ENCODE measurements around the gene HDDC3. TPM values are rescaled to one million over a fixed set of nuclear protein-coding genes. Genes with fewer than 3 reads are reported as not detected.

The HDDC3 gene
- polyA plus RNA-seq, 1 donor, result 10.4 TPM

DNA sequence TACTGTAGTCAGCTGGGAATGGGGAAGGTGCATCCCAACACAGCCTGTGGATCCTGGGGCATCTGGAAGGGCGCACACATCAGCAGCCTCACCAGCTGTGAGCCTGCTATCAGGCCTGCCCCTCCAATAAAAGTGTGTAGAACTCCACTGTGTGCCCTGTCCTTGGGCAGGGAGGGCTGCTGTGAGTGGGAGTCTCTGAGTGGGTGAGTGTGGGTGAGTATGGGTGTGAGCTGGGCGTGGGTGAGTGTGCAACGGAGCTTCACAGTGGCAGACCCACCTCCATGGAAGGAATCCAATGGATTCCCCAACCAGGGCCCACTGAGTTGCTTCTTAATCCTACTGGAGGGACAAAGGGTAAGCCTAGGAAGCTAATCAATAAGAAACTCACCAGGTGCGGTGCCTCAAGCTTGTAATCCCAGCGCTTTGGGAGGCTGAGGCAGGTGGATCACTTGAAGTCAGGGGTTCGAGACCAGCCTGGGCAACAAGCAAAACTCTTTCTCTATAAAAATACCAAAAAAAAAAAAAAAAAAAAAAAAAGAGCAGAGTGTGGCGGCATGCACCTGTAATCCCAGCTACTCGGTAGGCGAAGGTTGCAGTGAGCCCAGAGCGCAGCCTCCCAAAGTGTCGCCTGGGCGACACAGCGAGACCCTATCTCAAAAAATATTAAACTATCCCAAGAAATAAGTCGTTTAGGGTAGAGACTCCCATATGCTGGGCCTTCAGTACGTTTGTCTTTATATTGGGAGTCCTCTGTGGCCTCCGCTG, 21.8 kb upstream of the HDDC3 start:
- DNase-seq, result no peak

DNA sequence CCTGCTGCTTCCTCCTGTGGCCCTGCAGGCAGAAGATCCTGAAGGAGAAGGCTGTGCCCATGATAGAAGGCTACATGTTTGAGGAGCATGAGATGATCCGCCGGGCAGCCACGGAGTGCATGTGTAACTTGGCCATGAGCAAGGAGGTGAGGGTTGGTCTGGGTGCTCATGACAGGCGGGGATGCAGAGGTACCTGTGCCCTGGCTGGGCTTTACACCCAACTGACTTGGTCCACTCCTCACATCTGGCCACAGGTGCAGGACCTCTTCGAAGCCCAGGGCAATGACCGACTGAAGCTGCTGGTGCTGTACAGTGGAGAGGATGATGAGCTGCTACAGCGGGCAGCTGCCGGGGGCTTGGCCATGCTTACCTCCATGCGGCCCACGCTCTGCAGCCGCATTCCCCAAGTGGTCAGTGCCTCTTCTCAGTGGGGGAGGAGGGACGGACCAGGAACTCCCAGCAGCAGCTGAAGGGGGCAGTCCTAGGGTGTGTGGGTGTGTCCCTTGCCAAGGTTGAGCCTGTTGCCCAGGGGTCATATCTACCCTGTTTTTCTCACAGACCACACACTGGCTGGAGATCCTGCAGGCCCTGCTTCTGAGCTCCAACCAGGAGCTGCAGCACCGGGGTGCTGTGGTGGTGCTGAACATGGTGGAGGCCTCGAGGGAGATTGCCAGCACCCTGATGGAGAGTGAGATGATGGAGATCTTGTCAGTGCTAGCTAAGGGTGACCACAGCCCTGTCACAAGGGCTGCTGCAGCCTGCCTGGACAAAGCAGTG, 20.7 kb upstream of the HDDC3 start:
- no peak for DNase-seq

DNA sequence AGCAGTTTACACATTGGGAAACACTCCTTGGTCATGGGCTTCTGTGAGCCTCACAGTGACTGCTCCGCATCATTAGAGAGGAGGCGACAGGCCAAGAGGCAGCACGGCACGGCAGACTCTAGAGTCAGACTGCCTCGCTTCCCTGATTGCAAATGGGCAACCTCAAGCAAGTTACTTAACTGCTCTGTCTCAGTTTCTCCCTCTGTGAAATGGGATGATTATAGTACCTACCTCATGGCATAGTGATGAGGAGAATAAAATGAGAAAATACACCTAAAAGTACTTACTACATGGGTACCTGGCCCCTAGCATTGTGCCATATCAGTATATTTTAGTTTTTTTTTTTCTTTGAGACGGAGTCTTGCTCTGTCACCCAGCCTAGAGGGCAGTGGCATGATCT, 18.3 kb upstream of the HDDC3 start:
- no peak for DNase-seq

DNA sequence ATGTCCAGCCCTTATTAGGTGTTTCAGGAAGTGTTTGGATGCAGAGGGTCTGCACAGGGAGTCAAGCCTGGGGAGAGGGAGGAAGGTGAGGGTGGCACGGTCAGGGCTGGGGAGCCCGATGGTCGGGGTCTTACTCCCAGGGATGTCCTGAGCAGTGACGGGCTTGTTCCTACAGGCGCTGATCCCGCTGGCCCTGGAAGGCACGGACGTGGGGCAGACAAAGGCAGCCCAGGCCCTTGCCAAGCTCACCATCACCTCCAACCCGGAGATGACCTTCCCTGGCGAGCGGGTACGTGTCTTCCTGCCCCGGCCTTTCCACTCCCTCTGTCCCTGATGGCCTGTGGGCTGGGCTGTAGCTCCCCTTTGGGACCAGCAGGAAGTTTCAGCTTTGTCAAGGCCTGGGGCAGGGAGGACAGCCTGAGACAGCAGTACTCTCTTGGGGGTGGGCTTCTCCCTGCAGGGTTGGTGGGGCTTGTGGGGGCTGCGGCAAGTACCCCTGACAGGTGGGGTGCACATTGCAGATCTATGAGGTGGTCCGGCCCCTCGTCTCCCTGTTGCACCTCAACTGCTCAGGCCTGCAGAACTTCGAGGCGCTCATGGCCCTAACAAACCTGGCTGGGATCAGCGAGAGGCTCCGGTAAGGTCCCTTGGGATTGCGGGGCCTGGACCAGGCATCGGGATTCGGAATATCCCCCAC, 17.8 kb upstream of the HDDC3 start:
- no peak for DNase-seq

DNA sequence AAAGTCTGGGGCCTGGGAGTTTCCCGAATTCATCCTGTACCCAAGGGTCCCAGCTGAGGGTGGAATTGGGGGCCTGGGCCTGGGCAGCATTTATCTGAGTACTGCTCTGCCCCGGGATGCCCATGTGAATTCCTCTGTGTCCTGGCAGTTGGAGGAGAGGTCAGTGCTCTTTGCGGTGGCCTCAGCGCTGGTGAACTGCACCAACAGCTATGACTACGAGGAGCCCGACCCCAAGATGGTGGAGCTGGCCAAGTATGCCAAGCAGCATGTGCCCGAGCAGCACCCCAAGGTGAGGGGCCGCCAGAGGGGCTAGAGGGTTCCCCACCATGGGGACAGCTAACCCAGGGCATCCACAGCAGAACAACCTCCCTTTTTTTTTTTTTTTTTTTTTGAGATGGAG, 16.2 kb upstream of the HDDC3 start:
- DNase-seq, result no peak

DNA sequence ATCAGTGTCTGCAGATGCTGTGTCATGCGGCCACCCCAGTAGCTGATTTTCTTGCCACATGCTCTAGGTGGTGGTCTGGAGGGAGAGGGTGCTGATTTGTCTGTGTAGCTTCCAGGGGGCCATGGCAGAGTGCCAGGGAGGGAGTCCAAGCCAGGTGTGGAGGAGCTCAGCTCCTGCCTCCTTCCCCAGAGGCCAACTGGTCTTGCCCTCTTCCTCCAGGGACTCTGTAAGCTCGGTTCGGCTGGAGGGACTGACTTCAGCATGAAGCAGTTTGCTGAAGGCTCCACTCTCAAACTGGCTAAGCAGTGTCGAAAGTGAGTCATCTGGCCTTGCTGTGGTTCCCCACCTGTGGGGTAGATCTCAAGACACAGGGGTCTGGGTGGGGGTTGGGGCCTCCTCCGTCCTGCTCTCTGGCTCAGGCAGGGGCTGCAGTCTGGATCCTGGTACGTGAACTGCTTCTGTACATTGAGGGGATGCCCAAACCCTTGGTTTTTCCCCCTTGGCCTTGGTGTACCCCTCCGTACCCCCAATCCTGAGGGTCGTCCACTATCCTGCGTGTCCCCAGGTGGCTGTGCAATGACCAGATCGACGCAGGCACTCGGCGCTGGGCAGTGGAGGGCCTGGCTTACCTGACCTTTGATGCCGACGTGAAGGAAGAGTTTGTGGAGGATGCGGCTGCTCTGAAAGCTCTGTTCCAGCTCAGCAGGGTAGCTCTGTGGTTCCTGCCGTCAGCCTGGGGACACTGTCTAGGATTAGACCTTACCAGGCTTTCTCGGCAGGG, 15.4 kb upstream of the HDDC3 start:
- DNase-seq, result no peak

DNA sequence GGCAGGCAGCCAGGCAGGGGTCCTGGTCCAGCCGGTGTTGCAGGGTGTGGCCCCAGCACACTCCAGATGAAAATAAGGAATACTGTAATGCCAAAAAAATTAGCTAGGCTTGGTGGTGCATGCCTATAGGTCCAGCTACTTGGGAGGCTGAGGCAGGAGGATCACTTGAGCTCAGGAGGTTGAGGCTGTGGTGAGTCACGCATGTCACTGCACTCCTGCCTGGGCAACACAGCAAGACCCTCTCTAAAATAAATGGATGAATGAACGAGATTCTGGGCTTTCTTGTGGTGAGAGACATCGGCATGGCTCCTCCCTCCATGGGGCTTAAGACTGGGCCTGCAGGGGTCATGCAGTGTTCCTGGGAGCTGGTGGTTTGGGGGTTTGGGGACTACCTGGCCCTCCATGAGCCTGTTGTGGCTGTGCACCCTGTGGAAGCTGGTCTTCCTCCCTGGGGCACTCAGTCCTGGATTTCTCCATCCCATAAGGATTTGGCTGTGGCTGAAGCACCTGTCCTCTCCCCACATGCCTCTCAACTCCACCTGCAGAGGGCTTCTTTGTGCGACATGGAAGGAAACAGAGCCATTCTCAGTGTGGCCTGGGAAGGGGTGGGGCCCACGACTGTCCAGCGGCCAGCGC, 14.7 kb upstream of the HDDC3 start:
- no peak for DNase-seq

DNA sequence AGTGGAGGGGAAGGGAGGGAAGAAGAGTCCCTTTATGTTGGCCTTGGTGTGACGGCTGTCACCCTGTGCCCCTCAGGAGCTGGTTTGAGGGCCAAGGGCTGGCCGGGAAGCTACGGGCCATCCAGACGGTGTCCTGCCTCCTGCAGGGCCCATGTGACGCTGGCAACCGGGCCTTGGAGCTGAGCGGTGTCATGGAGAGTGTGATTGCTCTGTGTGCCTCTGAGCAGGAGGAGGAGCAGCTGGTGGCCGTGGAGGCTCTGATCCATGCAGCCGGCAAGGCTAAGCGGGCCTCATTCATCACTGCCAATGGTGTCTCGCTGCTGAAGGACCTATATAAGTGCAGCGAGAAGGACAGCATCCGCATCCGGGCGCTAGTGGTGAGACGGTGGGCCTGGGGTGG, 14.2 kb upstream of the HDDC3 start:
- no peak for DNase-seq

DNA sequence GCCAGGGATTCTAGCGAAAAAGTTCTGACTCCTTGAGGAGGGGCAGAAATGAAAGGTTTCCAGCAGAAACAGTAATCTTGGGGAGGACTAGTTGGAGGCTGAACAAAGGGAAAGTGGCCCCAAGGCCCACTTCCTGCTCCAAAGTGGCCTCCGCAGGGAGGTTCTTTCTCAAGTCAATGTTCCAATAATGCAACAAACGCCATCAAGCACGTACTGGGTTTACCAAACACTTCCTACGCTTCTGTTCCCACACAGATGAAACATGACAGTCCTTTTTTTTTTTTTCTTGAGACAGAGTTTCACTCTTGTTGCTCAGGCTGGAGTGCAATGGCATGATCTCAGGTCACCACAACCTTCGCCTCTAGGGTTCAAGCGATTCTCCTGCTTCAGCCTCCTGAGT, 12.7 kb upstream of the HDDC3 start:
- DNase-seq, result no peak

DNA sequence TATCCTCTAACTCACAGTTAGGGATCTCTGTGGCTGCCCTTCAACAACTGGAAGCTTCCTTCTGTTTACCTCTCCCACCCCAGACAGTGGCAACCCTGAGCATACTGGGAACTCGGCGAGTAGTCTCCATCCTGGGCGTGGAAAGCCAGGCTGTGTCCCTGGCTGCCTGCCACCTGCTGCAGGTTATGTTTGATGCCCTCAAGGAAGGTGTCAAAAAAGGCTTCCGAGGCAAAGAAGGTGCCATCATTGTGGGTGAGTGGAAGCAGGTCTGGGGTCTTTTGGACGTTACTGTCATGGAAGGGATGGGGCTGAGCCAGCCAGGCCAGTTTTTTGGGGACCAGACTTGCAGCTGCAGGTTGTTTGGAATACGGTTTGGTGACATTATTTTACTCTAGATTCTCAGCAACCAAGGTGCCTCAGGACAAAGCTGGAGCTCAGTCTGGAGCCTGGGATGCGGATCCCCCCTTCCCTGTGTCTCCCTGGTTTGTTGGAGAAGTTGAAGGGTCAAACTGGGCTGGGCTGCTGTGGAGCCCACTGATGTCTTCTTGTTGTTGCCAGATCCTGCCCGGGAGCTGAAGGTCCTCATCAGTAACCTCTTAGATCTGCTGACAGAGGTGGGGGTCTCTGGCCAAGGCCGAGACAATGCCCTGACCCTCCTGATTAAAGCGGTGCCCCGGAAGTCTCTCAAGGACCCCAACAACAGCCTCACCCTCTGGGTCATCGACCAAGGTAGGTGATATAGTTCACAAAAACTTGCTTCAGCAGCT, 10.2 kb upstream of the HDDC3 start:
- DNase-seq, result no peak

DNA sequence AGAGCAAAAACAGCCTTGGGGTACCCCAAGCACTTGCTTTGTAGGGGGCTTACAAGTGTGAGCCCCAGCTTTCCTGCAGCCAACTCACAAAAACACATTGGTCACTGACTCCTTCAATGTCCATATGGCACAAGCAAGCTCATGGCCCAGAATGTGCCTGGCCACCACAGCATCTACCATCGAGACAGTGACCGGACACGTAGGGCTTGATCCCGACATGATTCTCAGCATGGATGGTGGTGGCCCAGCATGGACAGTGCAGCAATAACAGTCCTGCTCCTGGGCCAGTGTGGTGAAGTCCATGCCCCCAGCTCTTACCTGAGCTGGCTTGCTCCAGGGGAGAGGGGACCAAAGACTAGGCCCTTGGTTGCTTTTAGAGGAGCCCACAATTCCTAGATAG, 8.7 kb upstream of the HDDC3 start:
- DNase-seq, result no peak

DNA sequence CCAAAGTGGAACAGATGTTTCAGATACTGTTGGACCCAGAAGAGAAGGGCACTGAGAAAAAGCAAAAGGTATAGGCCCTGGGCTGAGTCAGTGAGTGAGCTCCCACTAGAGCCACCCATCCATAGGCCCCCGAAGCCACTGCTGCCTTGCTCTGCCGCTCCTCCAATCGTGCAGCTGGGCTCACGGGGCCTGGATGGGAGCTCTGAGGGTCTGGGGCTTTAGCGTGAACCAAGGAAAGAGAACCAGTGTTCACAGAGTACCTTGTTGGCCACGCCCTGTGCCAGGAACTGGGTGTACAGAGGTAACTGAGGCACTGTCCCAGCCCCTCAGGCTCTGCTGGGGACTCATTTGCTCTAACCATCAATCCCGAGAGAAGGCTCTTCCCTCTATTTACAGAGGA, 7.4 kb upstream of the HDDC3 start:
- DNase-seq, result no peak

DNA sequence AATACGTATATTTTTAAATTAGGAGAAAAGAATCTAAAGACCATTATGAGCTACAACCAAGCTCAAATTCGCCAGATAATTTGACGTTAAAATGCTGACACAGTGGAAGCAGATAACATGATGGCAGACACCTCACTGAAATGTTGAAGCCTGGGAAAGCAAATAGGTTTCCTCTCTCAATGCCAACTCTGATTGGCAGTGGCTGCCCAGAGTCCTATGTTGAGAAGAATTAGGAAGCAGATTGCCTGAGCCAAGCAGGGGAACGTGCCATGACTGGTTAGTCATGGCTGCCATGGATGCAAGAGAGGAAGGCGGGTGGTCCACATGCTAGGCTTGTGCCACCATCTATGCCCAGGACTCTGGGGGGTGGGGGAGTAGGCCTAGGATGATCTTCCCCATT, 5.9 kb upstream of the HDDC3 start:
- DNase-seq, result no peak

DNA sequence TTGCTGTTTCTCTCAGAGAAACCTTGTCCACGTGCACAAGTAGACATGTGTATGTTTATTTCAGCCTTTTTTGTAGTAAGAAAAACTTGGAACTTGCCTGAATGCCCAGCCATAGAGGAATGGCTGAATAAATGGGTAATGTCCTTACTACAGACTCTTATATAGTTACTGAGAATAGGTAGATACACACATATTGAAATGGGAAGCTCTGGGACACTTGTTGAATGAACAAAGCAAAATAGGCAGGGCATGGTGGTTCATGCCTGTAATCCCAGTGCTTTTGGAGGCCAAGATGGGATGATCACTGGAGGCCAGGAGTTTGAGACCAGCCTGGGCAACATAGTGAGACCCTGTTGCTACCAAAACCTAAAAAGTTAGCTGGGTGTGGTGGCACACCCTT, 4.5 kb upstream of the HDDC3 start:
- DNase-seq, result no peak

DNA sequence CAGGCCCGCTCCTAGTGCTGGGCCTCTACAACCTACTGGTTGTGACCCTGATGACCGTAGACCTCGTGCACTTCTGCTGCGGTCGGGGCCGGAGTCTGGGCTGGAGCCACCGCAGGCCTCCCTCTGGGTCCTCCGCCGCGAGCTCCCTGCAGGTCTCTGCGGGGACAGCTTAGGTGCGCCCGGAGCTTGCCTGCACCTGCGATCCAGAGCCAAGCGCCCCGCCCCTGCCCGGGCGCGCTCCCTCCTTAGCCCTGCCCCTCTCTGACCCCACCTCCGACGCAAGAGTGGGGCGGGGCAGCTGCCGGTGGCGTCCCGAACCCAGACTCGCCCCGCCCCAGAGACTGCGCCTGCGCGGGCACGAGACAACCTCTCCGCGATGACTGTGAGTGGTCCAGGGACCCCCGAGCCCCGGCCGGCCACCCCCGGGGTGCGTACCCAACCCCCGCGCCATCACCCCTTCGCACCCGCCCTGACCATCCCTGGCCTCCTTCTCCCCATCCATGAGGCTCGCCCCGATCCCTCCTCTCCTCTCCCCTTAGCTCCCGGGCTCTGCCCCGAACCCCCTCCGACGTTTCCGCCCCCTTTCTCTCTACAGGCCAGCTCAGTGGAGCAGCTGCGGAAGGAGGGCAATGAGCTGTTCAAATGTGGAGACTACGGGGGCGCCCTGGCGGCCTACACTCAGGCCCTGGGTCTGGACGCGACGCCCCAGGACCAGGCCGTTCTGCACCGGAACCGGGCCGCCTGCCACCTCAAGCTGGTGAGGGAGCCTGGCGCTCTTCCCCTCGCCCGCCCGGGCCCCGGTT, 2.8 kb upstream of the HDDC3 start, which contains the start of gene UNC45A:
Gene UNC45A, plus strand, starts transcription at position 337 of the 803 bp plus-strand sequence. Its CDS starts 40 bp downstream, at position 377.
- DNase-seq, result peak; percentile 90

DNA sequence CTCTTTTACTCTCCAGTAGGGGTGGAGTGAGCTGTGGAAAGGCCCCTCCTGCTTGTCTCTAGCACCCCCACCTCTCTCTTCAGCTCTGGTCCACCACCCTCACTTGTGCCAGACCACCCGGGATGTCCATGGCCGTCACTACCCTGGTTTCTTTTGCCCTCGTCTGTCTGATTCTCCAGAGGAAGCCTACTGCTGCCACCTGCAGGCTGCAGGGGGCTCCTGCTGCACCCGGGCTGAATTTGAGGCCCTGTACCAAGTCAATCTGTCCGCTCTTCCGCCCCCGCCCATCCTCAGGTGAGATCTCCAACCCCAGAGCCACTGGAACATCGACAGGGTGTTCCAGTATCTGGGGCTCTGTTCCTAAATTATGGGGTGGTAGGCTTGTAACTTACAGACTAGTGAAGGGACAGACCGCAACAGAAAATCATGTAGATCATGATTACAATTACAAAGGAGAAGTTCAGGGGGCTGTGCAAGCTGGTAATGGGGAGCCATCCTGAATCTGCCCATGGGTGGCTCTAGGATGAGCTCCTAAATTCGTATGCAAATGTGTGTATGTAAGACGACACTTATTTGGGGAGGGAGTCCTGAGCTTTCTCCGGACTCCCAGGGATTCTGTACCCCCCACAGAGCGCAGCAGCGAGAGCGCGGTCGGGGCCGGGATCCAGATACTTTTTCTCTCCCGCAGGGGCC, 2.1 kb upstream of the HDDC3 start:
- peak; percentile 80 for DNase-seq

DNA sequence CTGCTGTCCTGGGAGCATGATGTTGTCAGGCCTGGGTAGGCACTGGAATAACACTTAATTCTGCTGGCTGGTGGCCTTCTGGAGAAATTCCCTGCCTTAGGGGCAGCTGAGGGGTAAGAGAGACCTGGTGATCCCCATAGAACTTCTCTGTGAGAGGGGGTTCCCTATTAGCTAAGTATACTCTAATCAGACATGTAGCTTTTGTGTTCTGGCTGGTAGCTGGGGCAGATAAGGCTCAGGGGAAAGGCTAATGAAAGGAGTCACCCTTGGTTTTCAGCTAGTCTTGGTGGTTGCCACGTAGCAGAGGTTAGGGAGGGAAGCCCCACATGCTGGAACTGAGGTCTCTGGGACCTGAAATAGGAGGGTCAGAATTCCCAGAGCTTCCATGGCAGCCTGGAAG, 952 bp upstream of the HDDC3 start:
- DNase-seq, result no peak

DNA sequence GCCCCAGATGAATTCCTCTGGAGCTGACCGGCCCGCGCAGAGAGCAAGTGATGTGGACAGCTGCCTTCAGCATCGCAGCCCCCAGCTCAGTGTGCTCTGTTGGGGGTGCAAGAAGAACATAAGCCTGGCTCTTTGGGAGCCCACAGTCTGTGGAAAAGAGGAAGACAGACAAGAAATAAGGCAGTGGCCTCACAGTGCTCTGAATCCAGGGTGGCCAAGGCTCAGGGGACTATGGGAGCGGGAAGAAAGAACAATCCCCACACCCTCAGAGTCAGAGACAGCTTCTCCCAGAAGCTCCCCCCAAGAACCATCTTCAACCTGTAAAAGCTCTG, 277 bp upstream of the HDDC3 start:
- DNase-seq, result no peak

DNA sequence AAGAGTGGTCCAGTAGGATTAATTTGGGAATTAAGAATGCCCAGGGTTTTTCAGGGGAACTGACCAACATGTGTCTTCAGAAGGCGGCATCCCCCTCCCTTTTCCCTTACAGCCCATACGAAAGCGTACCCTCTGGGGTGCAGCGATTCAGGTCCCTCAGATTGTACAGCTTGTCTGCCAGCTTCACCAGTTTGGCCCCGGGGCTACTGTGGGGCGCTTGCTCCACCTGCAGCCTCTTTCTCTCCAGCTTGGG, 848 bp downstream of the HDDC3 start:
- DNase-seq, result no peak

DNA sequence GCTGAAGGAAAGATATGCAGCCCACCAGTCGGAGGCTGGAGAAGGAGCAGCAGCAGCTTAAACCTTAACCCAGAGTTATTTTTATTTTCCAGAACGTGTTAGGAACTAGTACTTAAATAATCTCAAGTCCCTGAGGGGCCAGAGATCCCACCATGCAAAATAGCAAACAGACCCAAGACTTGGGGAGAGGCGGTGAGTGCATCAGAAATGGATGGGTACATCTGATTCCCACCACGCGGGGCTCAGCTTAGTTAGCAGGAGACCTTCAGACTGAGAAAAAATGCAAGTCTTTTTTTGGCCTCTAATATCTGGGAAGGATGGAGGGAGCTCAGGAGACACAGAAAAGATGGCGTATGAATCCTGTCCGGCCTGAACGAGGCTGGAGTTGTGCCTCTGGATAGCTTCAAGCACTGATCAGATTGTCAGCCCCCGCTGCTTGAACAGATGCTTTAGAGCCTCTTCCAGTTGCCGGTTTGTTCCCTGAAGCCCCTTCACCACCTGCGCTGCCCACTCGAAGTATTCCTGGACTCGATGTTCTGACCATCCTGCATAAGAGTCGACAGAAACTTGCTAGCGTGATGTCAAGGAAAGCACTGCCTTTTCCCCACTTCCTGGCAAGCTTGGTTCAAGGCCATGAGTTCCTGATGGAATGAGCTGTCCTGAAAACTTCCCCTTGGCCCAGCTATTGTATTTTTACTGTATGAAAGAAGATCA, 1.3 kb downstream of the HDDC3 start:
- DNase-seq, result no peak
